HG02885 (cell line): ENCODE data around the gene HEMK1.

ENCODE experiments used
- ATAC-seq: cut with Tn5 transposase; IDR thresholded peaks from one replicate; pipeline ENCODE4 v1.9.1; 2021; ENCODE audit warnings: mild to moderate bottlenecking; ENCODE audit not compliant: unreplicated experiment, poor library complexity

HEMK1 gene

DNA sequence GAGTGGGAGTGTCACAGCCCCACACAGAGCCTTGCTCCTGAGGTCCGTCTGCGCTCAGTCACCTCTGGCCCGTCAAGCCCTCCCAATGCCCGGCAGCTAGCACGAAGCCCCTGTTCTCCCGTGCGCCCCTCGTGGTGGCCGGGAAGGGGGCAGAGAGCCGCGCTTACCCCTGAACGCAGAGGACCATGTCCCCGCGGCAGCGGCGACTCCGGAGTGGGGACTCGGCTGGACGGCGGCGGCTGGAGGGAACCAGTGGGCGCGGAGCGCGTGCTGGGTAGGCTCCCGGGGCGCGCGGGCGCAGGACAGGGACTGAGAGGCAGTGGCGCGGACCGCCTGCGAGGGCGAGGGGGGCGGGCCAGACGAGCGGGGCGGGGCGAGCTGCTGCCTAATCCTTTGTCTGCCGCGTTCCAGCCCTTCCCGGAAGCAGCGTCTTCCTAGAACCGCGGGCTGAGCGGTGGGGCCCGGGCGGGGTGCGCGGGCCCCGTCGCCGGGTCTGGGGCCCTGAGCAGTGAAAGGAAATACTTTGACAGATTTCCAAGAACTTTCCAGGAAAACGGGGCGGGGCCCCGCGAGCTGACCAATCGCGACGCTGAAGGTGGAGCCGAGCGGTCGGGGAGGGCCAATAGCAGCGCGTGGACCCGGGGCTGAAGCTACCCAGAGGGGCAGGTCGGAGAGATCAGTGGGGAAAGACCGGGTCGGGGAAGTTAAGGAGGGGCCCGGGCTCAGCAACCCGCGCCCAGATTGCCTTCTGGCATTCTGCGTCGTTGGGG lies 42.3 kb downstream of the HEMK1 start, which contains the start of gene CISH:
Gene CISH, minus strand, starts transcription at position 311 of the 770 bp plus-strand sequence. Its CDS starts 124 bp downstream, at position 187.
- ATAC-seq: peak; percentile 81

DNA sequence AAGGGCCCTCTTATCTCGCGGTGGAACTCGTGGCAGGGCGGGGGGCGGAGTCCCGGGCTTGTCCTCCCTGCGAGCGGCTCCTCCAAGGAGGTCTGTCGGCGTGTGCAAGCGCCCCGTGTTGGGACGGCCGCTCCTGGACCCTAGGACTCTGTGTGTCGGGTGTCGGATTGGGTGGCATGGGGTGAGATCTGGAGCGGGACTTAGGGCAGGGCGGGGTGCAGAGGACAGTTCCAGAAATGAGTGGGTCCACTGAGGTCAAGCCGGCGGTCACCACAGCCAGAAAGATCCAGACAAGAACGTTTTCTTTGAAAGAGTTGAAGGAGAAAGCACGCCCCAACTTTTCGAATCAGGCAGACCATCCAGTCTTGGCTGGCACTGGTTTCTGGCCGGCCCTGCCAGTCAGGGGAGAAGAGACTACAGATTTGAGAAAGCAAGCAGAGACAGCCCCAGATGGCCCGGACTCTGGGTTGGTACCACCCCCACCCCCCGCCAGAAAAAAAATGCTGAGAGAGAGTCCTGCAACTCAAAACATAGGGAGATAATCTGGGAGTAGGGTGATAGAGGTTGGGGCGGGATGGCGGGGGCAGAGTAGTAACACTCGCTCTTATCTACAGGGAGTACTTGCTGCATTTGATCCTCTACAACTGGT lies 43.0 kb downstream of the HEMK1 start:
- no peak for ATAC-seq

DNA sequence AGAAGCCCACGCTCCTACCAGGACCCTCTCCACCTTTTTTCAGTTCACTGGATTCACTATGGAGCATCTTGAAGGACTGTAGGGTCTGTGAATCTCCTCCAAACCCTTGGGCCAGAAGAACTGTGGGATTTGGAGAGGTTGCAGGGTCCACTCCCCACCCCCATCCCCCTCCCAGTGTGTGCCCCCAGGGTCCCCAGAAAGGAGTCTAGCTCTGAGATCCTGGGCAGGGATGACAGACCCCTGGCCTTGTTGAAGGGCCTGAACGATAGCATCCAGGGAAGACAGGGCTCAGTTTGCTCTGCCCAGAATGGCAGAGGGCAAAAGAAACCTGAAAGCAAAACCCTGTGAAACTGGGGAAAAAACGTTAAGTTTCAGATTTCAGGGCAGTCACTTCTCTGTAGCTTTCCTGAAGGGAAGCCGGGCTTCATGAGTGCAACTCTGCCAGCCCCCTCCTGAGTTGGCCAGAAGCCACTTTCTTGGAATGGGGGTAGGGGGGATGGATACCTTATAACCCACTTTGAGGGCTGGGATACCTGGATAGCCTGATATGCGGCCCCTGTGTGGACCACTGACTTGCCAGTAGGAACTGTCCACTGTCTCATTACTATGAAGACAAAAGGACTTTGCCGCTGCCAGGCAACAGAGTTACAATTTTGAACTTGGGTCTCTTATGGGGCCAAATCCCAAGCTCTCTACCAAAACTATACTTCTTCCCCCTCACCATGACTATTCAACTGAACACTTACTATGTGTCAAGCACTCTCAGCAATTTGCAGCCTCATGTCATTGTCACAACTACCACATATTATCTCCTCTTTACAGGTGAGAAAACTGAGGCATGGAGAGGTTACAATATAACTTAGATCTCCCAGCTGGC lies 43.9 kb downstream of the HEMK1 start:
- ATAC-seq: no peak

DNA sequence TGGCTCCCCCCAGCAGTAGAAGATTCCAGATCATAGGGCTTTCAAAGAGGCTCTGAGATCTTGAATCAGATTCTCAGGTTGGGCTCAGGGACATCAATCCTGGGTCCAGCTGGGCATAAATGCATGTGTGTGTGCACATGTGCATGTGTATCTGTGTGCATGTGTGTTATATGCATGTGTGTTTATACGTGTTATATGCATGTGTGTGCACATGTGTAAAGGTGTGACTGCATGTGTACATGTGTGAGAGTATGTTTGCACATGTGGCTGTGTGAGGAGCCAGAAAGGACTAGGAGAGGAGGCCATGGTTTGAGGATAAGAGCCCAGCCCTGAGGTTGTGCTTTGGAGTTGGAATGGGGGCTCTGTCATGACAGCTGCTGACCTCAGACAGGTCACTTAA lies 45.9 kb downstream of the HEMK1 start:
- ATAC-seq: no peak

DNA sequence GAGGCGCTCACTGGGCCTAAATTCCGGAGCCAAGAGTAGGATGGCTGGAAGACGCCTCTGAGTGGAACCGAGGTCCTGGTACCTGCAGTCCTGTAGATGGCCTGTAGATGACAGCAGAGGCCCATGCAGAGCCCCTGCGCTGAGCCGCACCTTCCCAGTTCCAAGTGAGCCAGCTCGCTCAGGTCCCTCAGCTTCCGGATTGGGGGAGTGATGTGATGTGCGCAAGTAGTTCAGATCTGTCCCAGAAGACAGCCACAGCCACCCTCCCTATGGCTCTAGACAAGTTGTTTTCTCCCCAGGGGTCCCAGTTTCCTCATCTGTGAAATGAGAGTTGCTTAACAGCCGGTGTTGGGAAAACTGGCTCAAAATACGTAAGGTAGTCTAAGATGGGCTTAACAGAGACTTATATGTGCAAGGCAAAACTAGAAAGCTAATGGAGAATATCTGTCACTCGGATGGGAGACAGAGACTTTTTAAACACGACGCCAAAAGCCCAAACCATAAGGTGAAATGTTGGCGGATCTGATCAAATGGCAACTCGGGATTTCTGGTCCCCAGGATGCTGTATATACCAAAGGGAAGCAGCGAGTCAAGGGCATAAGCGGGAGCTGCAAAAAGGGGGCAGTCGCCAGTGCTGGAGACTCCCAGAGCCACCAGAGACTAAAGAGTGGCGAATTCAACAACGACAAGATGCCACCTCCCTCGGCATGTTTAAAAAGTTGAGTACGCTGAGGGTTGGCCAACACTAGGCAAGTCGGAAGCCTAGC lies 46.9 kb downstream of the HEMK1 start:
- peak; percentile 37 for ATAC-seq

DNA sequence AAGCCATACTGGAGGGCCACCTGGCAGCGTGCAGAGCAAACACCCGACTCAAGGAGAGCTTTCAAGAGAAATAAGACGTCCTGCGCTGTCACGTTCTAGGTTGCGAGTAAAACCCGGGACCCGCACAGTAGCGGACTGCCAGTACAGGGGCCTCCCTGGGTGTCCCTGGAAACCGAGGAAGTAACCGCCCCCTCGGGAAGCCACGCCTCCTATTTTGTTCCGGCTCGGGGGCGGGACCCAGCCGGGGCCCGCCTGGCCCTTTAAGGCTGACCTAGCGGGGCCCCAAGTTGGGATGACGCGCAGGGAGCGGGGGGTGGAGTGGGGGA lies 47.4 kb downstream of the HEMK1 start:
- peak; percentile 71 for ATAC-seq

DNA sequence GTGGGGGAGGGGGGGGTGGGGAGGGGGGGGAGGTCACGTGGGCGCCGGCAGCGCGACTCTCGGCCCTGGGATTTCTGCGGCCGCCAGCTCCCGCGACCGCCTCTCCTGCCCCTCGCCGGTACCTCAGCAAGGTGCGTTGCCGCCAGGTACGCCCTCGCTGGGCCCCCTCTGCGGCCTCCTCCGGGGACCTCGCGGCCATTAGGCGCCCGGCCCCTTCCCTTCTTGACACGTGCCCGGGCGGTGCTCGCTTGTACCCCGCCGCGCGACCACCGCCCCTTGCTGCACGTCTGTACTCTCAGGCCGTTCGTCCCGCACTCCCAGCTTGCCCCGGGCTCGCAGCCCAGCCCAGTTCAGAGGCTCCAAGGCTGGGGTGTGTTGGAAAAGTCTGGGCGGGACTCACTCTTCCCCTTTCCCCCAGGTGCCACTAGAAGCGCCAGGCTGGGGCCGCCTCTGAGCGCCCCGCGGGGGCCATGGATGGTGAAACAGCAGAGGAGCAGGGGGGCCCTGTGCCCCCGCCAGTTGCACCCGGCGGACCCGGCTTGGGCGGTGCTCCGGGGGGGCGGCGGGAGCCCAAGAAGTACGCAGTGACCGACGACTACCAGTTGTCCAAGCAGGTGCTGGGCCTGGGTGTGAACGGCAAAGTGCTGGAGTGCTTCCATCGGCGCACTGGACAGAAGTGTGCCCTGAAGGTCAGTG lies 47.9 kb downstream of the HEMK1 start, which contains the start of gene MAPKAPK3:
Gene MAPKAPK3, plus strand, starts transcription at position 56 of the 696 bp plus-strand sequence. Its CDS starts 415 bp downstream, at position 471.
- peak; percentile 21 for ATAC-seq

DNA sequence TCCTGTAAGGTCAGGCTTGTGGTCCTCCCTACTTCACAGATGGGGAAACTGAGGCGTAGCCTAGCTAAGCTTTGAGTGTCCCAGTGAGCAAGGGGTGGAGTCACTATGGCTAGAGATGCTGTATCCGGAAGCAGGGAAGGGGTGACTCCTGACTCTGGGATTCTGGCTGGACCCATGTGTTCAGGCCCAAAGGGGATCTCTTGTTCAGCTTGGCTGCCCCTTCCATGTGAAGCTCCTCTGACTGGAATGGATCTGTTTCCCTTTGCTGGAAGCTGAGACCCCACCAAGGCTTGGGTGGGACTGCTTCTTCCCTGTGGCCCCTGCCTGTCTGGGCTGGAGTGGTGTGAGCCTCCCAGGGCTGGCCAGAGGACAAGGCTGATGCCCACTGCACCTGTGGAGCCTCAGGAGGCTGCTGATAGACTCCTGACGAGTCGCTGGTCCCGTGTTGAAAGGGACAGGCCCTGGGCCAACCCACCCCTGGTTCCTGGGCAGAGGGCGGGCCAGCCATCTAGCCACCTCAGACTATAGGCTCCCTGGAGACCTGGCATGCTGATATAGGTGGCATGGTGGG lies 48.7 kb downstream of the HEMK1 start:
- no peak for ATAC-seq

DNA sequence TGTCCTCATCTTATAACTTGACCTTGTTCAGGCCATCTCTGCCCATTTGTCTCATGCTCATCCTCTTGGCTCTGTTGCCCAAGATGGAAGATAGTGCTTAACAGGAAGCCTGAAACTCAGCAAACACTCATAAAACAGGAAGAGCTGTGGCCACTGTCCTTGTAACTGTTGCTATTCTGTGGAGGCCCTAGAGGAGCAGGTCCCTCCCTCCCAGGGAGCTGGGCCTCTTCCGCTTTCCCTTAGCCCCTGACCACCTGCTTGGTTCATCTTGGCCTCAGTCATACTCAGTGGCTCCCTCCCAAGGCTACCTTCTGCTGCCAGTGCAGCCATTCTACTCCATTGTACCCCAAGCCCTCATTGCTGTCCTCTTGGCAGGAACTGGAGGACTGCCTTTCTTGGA lies 51.1 kb downstream of the HEMK1 start:
- ATAC-seq: no peak

DNA sequence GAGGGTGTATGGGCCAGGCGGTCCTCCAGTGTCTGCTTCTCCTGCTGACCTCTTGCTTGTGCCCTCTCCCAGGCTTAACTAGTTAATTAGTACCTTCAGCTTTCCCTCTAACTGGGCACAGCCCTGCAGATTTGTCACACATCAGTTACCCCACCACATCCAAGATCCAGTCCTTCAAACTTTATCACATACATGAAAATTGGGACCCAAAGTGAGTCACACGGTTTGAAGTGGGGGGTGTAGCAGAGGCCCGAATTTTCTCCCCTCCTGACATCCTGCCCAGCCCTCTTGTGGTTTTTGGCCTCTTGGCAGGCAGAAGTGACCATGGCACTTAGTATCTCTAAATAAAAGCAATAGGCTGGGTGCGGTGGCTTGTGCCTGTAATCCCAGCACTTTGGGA lies 51.5 kb downstream of the HEMK1 start:
- no peak for ATAC-seq

DNA sequence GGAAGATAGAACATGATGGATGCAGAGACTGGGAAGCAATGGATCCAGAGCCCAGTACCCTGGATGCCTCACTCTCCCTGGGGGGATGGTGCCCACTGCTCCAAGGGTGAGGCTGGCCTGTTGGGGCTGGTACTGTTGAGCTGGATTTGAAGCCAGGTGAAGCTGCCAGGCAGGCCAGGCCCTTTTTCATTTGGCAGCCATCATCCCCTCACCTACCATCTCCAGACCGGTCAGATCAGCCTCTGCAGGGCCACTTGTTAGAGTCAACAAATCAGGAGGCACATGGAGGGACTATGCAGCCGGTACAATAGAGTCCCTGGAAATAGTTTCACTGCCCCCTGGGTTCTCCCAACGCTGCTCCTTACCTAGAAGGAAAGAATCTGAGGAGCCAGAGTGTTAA lies 53.6 kb downstream of the HEMK1 start:
- no peak for ATAC-seq

DNA sequence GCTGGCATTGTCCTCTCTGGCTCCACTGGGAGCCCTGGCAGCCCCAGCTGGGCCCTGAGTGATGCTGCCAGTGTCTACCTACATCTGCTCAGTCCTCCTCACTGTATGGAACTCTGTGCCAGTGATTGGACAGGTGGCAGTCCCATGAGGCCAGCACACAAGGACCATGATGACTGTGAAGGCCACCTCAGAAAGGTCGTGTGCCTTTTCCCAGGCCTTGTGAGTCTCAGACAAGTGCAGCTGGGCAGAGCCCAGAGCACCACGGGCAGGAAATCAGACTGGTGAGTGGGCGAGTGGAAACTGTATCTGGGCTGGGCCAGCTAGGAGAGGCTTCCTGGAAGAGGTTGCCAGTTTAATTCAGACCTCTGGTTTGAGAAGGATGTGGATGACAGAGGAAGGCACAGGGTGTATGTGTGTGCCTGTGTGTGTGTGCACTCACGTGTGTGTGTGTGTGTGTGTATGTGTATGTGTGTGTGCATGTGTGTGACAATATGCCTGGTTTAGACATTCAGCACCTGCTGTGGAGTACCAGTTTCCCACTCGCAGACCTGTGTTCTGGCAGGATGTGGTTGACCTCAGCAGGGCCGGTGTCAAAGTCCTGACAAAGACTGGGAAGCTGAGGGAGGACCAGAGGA lies 54.6 kb downstream of the HEMK1 start:
- ATAC-seq: peak; percentile 52

DNA sequence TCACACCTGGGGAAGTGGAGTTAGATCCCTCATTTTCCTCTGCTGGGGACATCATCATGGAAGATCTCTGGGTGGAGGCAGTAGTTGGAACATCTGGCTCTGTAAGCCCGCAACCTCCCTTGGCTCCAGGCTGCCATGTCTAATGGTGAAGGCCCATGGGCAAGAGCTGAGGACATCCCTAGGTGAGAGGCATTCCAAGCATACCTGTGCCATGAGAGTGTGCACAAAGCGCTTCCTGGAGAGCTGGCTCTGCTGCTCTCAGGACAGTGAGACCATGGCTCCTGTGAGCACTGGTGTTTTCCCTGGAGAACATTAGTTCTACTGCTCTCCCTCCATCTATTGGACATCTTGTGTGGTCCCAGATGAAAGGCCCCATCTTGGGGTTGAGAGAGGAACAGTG lies 55.3 kb downstream of the HEMK1 start:
- ATAC-seq: no peak

DNA sequence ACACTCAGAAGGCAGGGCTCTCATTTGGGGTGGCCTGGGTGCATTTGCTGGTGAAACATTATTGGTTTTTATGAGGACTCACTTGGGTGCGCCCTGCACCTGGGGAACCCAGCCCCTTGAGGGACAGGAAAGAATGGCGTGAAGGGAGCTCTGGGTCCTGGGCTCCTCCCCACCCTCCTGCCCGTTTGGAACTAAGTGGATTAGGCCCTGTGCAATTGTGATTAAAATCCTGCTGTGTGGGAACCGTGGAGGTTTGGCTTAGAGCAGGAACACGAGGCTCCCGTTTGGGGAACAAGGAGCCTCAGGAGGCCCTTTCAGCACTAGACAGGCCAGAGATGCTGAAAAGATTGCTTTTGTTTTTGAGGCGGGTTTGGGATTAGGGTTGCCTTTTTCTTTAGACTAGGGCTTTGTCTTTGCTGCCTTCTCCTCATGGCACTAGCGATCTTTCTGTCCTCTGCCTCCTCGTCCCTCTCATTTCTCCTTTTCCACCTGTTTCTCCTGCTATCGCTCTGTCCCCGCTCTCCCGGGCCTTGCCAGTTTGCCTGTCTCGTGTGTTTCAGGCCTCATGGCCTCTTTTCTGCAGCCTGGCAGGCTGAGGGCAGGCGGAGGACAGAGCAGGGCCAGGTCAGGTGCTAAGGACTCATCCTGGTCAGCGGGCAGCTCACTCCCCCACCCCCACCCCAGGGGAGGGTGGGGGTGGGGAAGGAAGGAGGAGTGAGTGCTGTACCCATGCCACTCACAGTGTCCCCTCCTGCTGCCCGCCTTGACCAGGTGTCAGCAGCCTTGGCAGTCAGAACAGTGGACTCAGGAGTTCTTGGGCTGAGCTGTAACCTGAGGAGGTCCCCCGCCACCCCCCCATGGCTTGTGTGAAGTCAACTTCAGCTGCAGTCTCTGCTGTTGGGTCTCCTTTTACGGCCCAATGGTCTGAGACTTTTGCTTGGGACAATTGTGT lies 56.2 kb downstream of the HEMK1 start:
- no peak for ATAC-seq

DNA sequence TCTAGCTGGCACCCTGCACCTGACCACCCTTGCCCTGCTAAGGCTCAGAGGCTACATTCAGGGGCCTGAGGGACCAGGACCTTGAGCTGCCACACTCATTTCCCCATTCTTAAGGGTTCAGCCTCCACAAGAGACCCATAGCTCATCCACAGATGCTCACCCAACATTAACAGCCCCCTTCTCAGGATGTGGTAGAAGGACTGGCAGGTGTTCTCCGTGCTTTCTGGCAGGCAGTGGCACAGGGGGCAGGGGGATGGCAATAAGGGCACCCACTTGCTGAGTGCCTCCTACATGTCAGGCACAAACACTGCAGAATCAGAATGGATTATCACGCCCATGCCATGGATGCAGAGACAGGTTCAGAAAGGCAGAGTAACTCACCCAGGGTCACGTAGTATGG lies 57.1 kb downstream of the HEMK1 start:
- ATAC-seq: no peak

DNA sequence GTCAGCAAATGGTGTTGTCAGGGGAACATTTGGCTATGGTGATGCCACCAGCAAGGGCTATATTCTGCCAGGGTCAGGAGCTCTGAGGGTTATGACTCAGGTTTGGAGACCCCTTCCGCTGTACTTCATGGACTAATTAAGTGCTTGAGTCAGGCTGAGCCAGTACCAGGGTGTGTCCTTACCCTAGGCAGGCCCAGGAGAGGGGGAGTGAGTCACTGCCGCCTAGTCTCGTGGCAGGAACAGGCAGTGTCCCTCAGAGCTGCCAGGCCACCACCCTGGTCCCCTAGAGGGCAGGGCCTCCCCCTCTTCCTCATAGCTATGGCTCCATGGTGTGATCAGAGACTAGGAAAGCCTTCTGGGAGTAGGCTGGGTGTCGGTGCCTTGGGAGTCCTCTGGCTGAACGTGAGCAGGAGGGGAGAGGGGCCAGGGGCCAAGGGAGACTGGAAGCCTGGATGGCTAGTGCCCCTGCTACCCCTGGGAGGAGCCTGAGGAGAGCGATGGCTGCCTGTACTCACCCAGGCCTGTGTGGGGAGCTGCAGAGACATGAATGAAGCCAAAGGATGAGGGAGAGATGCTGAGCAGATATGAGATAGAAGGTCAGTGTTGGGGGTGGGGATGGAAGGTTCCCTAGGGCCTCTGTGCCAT lies 58.2 kb downstream of the HEMK1 start:
- no peak for ATAC-seq

DNA sequence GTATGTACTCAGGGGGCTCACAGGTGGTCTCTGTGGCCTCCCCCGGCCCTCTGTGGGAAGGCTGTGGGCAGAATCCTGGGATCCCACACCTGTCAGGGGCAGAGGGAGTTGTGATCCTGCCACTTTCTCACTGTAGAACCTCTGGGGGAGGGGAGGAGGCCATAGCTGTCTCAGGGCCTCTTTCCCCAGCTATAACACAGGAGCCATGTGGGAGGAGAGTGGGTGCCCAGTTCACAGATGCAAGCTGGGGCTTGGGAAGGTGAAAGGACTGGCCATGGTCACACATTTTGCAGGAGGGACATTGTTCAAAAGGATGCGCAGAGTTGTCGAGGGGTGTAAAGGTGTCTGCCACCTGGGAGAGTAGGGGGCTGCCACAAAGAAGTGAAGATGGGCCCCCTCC lies 59.3 kb downstream of the HEMK1 start:
- no peak for ATAC-seq
